Colonic mucosa (tissue), 4 donors: ENCODE measurements around the gene VWDE. TPM values are rescaled to one million over a fixed set of nuclear protein-coding genes. Genes with fewer than 3 reads are reported as not detected.

Experiments used
- DNase-seq: peaks from one replicate; pipeline ENCODE4 v3.0.0-alpha.2; 2020
- H3K27ac ChIP-seq: fragments of 200-600 bp; one replicate; pipeline ENCODE4 v1.8.0; 2021
- H3K27me3 ChIP-seq: fragments of 200-600 bp; one replicate; pipeline ENCODE4 v1.8.0; 2021
- H3K36me3 ChIP-seq: fragments of 200-600 bp; one replicate; pipeline ENCODE4 v1.8.0; 2021
- H3K4me1 ChIP-seq: fragments of 200-600 bp; one replicate; pipeline ENCODE4 v1.8.0; 2021; ENCODE audit warnings: mild to moderate bottlenecking
- H3K4me3 ChIP-seq: fragments of 200-600 bp; one replicate; pipeline ENCODE4 v1.8.0; 2021
- H3K9ac ChIP-seq, 2 donors: one replicate each; pipeline ENCODE4 v1.7.0; 2013; ENCODE audit warnings: control low read depth in 2 of 2, low read depth in 2 of 2, low read length in 2 of 2
- H3K9me3 ChIP-seq: fragments of 200-600 bp; one replicate; pipeline ENCODE4 v1.8.0; 2021
- intact Hi-C: fragments of 100-400 bp; cut with DNase I; formaldehyde crosslinking; loops from one replicate; pipeline ENCODE4 v1.14.1; 2022
- total RNA-seq, 2 donors: library from RNA; stranded (reverse); fragmentation: NEBNext Ultra II Directional in 1 of 2; extraction: Animal tissue kit (Norgen Biotek cat#: 25700) in 1 of 2; gene quantifications; one replicate each; pipeline ENCODE4 v1.2.1, GENCODE V29; 2021
- TF ChIP-seq, protein P1 (sequence below): fragments of 200-600 bp; IDR thresholded peaks from one replicate; pipeline ENCODE4 v1.8.0; 2022; ENCODE audit warnings: antibody characterized with exemption, mild to moderate bottlenecking
- donor health status: healthy.
- donor health status: DM: no; HTN: no; CAD: no.
- donor health status: DM: no; HTN: no; CAD: no.

The VWDE gene
- total RNA-seq, 2 donors from 2014 or later = 0.59 to 1.2 TPM

DNA sequence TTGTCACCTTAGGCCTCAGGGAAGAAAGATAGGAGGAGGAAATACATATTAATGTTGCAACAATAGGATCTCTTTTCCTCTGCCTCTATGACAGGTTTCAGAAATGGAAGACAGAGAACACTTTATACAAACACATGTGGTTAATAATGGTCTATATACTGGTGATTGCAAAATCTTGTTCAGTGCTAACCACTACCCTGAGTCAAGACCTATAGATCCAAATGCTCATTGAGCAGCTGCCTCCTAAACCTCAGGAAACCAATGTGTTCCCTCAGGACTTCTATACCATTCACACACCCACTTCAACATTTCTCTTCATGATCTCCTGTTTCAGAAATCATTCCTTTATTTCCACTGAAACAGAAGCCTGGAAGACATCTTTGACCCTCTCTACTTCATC is 32.5 kb upstream of the VWDE start:
- H3K27ac ChIP-seq = no peak overlapping the region
- intact Hi-C loops = no loop called here
- no peaks in the 10 kb centered on the region for H3K4me1 ChIP-seq
- no peaks in the 10 kb centered on the region for H3K27me3 ChIP-seq
- H3K36me3 ChIP-seq = no peaks in the 10 kb centered on the region
- no peaks in the 10 kb centered on the region for H3K9me3 ChIP-seq
- no peak overlapping the region for H3K9ac ChIP-seq
- no peak for DNase-seq
- H3K4me3 ChIP-seq = no peak overlapping the region
- TF ChIP-seq, protein P1, sequence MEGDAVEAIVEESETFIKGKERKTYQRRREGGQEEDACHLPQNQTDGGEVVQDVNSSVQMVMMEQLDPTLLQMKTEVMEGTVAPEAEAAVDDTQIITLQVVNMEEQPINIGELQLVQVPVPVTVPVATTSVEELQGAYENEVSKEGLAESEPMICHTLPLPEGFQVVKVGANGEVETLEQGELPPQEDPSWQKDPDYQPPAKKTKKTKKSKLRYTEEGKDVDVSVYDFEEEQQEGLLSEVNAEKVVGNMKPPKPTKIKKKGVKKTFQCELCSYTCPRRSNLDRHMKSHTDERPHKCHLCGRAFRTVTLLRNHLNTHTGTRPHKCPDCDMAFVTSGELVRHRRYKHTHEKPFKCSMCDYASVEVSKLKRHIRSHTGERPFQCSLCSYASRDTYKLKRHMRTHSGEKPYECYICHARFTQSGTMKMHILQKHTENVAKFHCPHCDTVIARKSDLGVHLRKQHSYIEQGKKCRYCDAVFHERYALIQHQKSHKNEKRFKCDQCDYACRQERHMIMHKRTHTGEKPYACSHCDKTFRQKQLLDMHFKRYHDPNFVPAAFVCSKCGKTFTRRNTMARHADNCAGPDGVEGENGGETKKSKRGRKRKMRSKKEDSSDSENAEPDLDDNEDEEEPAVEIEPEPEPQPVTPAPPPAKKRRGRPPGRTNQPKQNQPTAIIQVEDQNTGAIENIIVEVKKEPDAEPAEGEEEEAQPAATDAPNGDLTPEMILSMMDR = no peak

DNA sequence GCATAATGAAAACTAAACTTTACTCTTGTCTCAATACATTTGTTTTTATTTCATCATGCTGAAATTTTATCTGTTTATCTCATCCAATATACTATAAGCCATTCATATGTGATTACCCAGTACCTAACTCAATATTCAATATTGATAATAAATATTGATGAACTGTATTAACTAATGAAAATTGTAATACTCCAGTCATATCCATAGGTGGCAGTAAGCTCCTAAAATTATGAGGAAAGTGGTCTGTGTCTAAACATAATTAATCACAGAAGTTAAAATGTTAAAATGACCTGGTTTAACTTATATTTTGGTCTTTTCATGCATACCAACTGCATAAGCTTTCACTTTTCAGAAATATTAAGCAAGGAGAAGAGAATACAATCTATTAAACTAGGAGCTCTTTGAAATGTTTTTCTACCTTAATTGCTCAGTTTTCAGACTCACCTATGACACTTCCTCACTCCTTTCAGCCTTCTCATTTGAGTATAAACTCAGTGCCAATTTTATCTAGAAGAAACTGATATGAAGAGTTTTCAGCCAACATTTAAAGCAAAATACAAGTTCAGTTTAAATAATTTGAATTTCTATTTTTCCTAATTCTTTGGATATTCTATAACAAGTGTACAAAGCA is 30.5 kb upstream of the VWDE start:
- TF ChIP-seq, protein P1 = no peak
- Histone ChIP-seq H3K9ac (no peak overlapping the region), H3K9me3 (no peaks in the 10 kb centered on the region), H3K36me3 (no peaks in the 10 kb centered on the region), H3K4me3 (no peak overlapping the region), H3K4me1 (no peaks in the 10 kb centered on the region), H3K27ac (no peak overlapping the region), H3K27me3 (no peaks in the 10 kb centered on the region)
- intact Hi-C loops = no loop called here
- DNase-seq = no peak

DNA sequence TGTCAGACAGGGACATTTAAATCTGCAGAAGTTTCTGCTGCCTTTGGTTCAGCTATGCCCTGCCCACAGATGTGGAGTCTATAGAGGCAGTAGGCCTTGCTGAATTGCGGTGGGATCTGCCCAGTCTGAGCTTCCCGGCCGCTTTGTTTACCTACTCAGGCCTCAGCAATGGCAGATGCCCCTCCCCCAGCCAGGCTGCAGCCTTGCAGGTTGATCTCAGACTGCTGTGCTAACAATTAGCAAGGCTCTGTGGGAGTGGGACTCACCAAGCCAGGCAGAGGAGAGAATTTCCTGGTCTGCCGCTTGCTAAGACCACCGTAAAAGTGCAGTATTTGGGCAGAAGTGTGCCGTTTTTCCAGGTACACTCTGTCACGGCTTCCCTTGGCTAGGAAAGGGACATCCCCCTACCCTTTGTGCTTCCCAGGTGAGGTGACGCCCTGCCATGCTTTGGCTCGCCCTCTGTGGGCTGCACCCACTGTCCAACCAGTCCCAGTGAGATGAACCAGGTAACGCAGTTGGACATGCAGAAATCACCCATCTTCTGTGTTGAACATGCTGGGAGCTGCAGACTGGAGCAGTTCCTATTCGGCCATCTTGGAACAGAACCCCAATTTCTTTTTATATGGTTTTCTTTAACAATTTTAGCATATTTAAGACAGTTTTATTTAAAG is 28.4 kb upstream of the VWDE start:
- intact Hi-C loops = no loop called here
- no peaks in the 10 kb centered on the region for H3K36me3 ChIP-seq
- DNase-seq = no peak

DNA sequence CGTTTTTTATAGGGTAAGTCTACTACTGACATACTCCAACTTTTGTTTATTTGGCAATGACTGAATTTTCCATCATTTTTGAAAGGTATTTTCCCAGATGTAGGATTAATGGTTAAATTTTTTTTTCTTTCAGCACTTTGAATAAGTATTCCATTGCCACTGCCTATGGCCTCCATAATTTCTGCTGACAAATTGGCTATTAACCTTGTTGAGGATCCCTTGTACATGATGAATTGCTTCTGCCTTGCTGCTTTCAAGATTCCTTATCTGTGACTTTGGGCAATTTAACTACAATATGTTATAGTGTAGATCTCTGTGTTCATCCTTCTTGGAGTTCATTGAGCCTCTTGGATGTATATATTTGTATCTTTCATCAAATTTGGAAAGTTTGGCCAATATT is 21.6 kb upstream of the VWDE start:
- Histone ChIP-seq H3K4me1 (no peaks in the 10 kb centered on the region), H3K27ac (no peak overlapping the region), H3K27me3 (no peaks in the 10 kb centered on the region), H3K4me3 (no peak overlapping the region), H3K9ac (no peak overlapping the region), H3K9me3 (no peaks in the 10 kb centered on the region), H3K36me3 (no peaks in the 10 kb centered on the region)
- DNase-seq = no peak
- intact Hi-C loops = no loop called here
- TF ChIP-seq, protein P1 = no peak

More for the DNA sequence above, 28.4 kb upstream of the VWDE start:
- TF ChIP-seq, protein P1 = no peak
- H3K27me3 ChIP-seq = no peaks in the 10 kb centered on the region
- no peaks in the 10 kb centered on the region for H3K4me1 ChIP-seq
- no peaks in the 10 kb centered on the region for H3K9me3 ChIP-seq
- no peak overlapping the region for H3K27ac ChIP-seq
- H3K4me3 ChIP-seq = no peak overlapping the region
- H3K9ac ChIP-seq = no peak overlapping the region

DNA sequence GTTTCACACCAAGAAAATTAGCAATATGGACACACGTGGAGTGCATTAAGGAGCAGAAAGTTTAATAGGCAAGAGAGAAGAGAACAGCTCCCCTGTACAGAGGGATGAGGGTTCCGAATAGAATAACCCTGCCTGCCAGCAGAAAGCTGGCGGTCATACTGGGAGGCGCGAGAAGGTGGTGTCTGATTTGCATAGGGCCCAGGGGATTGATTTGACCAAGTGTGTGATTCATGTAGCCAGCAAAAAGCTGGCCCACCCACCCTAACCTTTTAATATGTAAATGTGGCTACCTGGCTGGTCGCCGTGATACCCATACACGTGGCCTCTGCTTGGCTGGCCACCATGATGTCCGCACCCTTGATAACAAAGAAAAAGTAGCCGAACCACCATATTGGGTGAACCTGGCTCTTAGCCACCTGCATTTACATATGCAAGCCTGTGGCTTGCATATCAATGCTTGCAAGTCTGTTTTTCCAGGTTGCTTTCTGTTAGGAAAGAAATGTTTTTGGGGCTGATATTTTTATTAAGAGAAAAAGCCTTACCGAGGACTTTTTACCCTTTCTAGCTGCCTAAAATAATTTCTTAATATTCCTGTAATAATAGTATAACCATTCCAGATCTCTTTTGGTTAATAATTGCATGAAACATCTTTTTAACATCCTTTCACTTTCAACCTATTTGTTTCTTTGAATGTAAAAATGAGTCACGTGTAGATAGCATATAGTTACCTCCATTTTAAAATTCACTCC is 20.5 kb upstream of the VWDE start:
- intact Hi-C loops = no loop called here
- Histone ChIP-seq H3K27me3 (no peaks in the 10 kb centered on the region), H3K27ac (no peak overlapping the region), H3K4me1 (no peaks in the 10 kb centered on the region), H3K9me3 (no peaks in the 10 kb centered on the region), H3K36me3 (no peaks in the 10 kb centered on the region), H3K9ac (no peak overlapping the region), H3K4me3 (no peak overlapping the region)
- DNase-seq = no peak
- TF ChIP-seq, protein P1 = no peak
